IPS-11a (cell line): ENCODE data around the gene OPALIN.

Experiments used
- H3K4me3 ChIP-seq: one replicate; pipeline ENCODE4 v1.5.1; 2013; ENCODE audit warnings: low read depth, low read length, control low read depth

The OPALIN gene

GRCh38 chr10:96374639-96374984, 15.8 kb upstream of the OPALIN start:
- H3K4me3 ChIP-seq, result no peak overlapping the region

- no peak overlapping the region for H3K4me3 ChIP-seq
Observed at GRCh38 chr10:96374004-96374403, 15.2 kb upstream of the OPALIN start.

DNA sequence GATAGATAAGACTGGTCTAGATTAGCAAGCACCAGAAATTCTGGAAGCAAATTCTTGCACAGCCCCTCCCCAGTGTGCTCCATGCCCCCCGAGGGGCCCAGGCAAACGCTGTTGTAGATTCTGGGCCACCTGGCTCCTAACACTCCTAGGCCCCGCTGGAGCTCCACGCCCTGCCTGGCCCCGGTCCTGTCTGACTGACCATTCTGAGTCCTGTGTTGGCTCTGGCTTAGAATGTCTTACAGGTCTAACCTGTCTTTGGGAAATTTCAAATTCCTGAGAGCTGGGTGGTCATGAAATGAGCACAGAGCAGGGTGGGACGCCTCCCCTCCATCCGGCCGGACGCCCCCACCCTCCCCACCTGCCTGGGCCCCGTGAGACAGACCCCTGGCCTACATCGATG, 12.6 kb upstream of the OPALIN start:
- no peak overlapping the region for H3K4me3 ChIP-seq

GRCh38 chr10:96370584-96371157, 11.9 kb upstream of the OPALIN start:
- no peak overlapping the region for H3K4me3 ChIP-seq

DNA sequence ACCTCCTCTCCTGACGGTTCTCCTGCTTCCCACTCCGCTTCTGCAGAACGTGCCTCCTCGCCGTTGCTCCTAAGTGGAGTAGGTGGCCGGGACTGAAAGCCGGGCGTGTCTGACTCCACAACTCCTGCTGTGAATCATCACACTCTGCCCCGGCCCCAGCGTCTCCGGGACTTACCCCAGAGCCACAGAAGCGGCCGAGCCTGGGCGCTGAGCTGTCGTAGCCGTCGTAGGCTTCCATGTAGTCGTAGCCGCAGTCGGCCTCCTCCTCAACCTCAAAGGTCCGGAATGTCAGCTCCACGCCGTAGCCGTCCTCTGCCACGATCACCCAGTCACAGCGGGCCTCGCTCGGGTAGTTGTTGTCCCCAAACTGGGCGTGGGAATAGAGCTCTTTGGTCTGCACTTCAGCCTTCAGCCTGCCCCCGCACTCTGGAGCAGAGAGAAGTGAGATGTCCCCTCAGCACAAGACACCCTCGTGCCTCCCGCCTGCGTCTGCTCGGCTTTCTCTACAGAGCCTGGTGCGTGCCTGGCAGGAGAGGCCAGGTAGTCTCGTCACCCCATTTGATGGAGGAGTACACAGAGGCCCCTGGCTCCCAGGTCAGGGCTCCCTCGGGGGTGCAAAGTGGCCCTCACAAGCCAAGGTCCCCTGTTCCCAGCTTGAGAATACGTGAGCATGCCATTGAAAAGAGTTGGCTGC, 11.2 kb upstream of the OPALIN start:
- H3K4me3 ChIP-seq, result no peak overlapping the region

DNA sequence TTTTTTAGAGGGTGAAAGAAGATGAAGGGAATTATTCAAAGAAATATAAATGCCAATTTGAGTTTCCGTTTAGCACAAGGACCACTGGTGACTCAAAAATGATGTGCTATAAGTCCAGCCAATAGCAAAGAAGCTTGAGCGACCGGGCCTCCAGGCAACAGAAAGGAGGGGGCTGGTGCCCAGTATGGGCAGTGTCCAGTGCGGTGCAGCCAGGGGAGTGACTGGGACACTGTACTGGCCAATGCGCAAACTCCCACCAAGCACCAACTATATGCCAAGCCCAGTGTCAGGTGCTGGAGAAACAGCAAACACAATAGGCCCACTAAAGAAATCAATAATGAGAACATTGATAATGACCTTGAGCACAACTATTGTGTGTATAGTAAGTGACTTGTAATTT, 10.2 kb upstream of the OPALIN start:
- no peak overlapping the region for H3K4me3 ChIP-seq

DNA sequence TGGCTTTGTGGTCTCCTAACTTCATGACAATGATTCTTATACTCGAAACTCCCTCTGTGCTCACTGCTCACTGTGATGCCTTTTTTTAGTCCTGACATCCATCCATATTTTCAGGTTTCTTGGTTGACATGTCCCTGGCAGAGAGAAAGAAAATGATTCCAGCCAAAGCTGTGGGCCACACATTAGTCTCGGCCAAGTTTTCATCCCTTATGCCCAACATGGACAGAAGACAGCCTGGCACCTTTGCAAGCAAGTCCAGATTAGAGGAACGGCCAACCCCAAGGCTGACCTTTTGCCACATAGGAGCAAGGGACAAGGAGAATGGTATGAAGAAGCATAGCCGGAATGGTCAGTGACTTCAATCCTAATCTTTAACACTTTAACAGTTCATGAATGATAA, 8.7 kb upstream of the OPALIN start:
- H3K4me3 ChIP-seq, result no peak overlapping the region

DNA sequence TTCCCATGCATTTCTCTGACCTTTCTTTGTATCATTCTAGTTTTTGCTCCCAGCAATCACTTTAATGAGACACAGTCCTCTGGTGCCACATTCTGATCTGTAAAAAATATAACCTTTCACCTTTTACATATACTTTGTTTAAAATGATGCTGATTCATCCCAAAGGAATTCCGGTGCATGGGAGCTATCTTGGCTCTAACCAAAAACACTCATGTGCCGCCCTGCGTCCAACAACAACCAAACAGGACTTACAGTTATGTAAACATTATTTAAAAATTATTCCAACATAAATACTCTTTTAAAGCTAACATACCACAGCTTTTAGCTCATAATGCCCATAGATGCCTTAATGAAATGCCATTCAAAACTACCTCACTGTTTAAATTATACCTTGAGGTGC, 7.7 kb upstream of the OPALIN start:
- H3K4me3 ChIP-seq, result no peak overlapping the region

DNA sequence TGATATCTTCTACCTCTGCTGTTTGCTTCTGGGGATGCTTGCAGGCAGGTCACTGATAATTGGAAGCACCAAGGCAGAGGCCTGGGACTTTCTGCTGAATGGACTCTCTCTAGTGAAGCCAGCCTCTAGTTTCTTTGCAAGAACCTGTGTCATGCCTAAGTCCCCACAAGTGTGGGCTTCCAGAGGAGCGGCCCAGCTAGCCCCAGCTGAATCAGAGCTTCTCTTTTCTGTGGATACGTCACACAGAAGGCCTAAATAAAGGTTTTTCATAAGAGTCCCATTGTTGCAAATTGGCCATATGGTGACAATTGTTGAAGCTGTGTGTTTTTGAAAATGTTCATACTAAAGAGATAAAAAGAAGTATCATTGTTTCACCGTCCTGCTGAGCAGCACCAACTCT, 6.8 kb upstream of the OPALIN start:
- H3K4me3 ChIP-seq, result no peak overlapping the region

DNA sequence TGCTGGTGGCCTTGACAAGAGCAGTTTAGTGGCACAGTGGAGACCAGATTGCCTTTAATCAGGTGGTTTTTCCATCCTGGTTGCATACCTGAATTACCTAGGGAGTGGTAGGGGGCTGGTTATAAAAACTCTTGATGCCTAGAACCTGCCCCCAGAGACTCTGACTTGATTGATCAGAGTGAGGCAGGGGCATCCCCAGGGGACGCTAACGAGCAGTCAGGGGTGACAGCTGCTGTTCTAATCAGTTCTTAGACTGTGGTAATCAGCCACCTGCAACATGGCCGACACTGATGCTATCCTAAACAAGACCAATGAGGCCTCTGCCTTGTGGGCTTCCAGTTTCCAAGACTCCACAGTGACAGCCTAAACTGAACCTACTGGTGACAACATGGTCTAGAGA, 2.0 kb upstream of the OPALIN start:
- H3K4me3 ChIP-seq, result no peak overlapping the region

DNA sequence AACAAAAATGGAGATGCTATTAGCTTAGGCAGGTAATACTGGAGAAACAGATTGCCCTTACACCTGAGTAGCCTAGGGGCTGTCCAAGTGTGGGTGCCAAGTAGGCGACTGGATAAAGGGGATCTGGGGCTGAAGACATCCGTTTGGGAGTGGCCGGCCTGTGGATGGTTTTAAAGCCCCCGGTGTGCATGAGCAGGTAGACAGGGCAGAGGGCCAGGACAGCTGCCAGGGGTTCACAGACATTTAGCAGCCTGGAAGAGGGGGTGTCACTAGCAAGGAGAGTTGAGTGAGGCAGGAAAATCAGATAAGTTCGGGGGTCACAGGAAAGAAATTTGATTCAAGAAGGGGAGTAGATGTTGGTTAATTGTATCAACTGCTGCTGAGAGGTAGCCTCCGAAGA, 1.5 kb upstream of the OPALIN start:
- H3K4me3 ChIP-seq, result no peak overlapping the region

DNA sequence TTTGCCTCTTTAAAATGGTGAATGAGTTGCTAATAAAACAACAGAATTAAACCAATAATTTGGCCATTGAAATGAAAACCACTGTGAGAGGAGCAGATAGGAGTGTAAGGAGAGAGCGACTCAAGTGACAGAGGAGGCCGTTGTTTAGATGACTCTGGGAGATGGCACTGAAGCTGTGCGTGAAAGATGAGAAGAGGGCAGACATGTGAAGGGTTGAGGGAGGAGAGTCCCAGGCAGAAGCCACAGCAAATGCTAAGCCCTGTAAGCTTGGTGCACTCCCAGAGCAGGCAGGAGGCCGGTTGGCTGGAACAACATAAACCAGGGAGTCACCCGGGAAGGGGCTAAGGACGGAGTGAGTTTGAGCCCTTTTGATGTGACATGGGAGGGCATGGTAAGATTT, 814 bp upstream of the OPALIN start:
- H3K4me3 ChIP-seq, result no peak overlapping the region

DNA sequence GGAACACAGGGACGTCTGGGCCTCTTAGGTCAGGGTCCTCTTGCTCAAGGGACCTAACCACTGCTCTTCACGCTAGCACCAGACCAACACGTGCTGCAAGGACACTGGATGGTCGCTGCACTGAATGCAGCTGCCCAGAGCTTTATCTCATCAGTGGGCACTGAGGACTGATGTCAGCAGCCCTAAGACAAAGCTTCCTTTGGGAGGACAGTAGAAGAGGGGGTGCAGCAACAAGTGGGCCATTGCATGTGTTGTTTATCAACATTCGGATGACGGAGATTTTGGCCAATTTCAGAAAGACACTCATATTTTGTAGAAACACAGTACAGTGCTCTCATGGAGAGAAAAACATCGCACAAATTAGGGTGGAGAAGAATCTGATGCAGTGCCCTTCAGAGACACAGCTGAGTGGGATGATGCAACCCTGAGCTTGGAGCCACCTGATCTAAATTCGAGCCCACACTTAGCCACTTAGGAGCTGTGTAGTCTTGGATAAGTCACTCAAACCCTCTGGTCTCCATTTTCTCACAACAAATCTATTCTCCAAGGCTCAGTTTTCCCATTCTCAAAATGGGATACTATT, 1.7 kb downstream of the OPALIN start:
- no peak overlapping the region for H3K4me3 ChIP-seq

- no peak overlapping the region for H3K4me3 ChIP-seq
Observed at GRCh38 chr10:96352582-96352981, 6.2 kb downstream of the OPALIN start.

GRCh38 chr10:96352027-96352426, 6.8 kb downstream of the OPALIN start:
- H3K4me3 ChIP-seq, result no peak overlapping the region

- H3K4me3 ChIP-seq, result no peak overlapping the region
Observed at GRCh38 chr10:96346295-96346694, 12.5 kb downstream of the OPALIN start.

DNA sequence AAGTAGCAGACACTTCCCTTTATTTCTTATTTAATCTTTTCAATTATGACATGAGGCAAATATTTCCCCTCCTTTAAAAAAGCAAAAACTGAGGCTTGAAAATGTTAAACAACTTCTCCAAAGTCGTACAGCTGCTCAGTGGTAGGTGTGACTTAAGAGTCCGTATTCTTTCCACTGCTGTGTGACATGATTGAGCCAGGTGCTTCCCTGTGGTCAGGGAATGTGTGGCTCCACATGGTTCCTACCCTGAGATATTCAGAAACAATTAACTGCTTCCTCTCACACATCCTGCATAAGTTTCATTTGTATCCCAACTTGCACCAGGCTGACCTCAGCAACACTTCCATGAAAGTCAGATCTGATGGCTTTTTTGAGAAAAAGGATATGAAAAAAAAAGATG, 13.6 kb downstream of the OPALIN start:
- H3K4me3 ChIP-seq, result no peak overlapping the region

GRCh38 chr10:96344178-96344577, 14.6 kb downstream of the OPALIN start:
- H3K4me3 ChIP-seq, result no peak overlapping the region

DNA sequence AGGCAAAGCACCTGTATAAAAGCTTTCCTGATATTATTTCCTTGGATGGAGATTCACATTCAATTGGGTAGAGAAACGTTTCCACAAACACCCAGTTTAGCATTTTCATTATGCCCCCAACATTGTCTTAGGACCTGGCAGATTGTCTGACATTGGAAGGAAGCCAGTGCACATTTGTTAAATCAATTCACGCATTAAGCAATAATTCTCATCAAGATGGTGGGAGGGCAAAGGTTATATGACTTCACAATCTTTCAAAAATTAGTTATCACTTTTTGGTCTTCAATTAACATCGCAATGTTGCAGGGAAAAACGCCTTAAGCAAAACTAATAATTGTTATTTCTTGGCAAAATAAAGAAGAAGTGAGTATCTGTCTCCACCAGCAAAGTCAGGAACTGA, 16.4 kb downstream of the OPALIN start:
- no peak overlapping the region for H3K4me3 ChIP-seq

DNA sequence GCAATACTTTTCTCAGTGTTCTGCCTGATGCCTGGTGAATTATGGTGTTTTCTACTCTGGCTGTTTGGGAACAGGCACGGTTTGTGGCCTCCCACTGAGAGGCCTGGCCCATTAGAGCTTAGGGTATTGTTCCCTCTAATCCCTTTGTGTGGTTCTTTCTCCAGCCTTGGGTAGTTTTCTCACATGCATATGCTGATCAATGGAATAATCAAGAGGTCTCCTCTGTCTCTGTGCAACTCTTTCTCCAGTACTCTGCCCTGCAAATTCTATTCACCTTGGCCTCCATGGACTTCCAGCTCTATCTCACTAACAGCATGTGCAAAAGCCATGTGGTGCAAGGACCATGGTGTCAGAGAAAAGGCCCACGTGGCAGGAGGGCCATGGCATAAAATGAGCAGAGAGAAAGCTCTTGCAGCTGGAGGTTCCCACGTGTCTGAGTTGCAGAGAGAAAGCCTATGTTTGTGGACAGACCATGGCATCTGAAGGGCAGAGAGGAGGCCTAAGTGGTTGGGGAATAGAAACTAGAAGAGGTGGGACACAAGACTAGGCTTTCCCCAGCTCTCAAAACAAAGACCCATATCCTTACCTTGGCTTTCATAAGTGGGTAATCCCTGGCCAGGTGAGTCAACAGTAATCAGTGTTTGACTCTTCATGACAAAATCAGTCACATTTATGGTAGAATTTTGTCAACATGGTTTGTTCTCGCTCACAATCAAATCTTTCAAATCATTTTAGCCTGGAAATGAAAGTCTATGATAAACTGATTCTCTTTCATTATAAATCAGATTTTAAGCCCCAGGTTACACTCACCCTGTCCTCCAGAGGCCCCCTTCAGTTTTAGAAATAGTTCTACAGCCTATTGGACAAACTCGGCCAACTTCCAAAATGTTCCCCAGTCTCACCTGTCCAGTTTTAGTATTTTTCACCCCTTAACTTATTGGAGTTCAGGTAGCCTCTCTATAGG, 17.3 kb downstream of the OPALIN start:
- no peak overlapping the region for H3K4me3 ChIP-seq
